ENCODE measurements around the gene LINGO4.
"Not testable (repeated sequence)": the region's sequence is repeated elsewhere in the genome, so short reads cannot be mapped to it uniquely, and the experiment has no call there.

Gene LINGO4

GRCh38 chr1:151779852-151780251 lies 25.4 kb downstream of the LINGO4 start:
- no peak overlapping the region for H3K4me3 ChIP-seq (ENCODE audit: low read depth, low read length)
- no peak for TF ChIP-seq CTCF (IDR thresholded peaks at IDR 0.05; ENCODE audit: low read depth, low read length)

GRCh38 chr1:151777317-151777716 lies 27.9 kb downstream of the LINGO4 start:
- no peak for TF ChIP-seq CTCF (IDR thresholded peaks at IDR 0.05; ENCODE audit: low read depth, low read length)
- H3K4me3 ChIP-seq (ENCODE audit: low read depth, low read length), result no peak overlapping the region

GRCh38 chr1:151776665-151777062 lies 28.6 kb downstream of the LINGO4 start:
- TF ChIP-seq CTCF (IDR thresholded peaks at IDR 0.05; ENCODE audit: low read depth, low read length), result no peak

GRCh38 chr1:151775894-151776664 lies 29.1 kb downstream of the LINGO4 start:
- no peak overlapping the region for H3K4me3 ChIP-seq (ENCODE audit: low read depth, low read length)
- no peak for TF ChIP-seq CTCF (IDR thresholded peaks at IDR 0.05; ENCODE audit: low read depth, low read length)

More at GRCh38 chr1:151776665-151777062, 28.6 kb downstream of the LINGO4 start:
- H3K4me3 ChIP-seq (ENCODE audit: low read depth, low read length), result no peak overlapping the region

GRCh38 chr1:151774256-151774922 lies 30.8 kb downstream of the LINGO4 start:
- TF ChIP-seq CTCF (IDR thresholded peaks at IDR 0.05; ENCODE audit: low read depth, low read length), result no peak
- no peak overlapping the region for H3K4me3 ChIP-seq (ENCODE audit: low read depth, low read length)

- no peak overlapping the region for H3K4me3 ChIP-seq (ENCODE audit: low read depth, low read length)
- no peak for TF ChIP-seq CTCF (IDR thresholded peaks at IDR 0.05; ENCODE audit: low read depth, low read length)
These were observed 31.5 kb downstream of the LINGO4 start for GRCh38 chr1:151773702-151774101.

- H3K4me3 ChIP-seq (ENCODE audit: low read depth, low read length), result not testable (repeated sequence)
These were observed 35.9 kb downstream of the LINGO4 start for GRCh38 chr1:151769270-151769669.

- H3K4me3 ChIP-seq (ENCODE audit: low read depth, low read length), result not testable (repeated sequence)
These were observed 36.7 kb downstream of the LINGO4 start for GRCh38 chr1:151768351-151769066.

All from WI38 (cell line).